Activated CD8-positive, alpha-beta memory T cell treated with anti-CD3 and anti-CD28 coated beads, Interleukin-2, amount 50 U/mL, for 24 hours (primary cell): ENCODE results near the gene TRMT112.
"Not testable (repeated sequence)": the region's sequence is repeated elsewhere in the genome, so short reads cannot be mapped to it uniquely, and the experiment has no call there.

ENCODE experiments used
- DNase-seq: peaks from one replicate; pipeline ENCODE4 v3.0.0-alpha.2; 2020; ENCODE audit errors: extremely low read depth

The TRMT112 gene

DNA sequence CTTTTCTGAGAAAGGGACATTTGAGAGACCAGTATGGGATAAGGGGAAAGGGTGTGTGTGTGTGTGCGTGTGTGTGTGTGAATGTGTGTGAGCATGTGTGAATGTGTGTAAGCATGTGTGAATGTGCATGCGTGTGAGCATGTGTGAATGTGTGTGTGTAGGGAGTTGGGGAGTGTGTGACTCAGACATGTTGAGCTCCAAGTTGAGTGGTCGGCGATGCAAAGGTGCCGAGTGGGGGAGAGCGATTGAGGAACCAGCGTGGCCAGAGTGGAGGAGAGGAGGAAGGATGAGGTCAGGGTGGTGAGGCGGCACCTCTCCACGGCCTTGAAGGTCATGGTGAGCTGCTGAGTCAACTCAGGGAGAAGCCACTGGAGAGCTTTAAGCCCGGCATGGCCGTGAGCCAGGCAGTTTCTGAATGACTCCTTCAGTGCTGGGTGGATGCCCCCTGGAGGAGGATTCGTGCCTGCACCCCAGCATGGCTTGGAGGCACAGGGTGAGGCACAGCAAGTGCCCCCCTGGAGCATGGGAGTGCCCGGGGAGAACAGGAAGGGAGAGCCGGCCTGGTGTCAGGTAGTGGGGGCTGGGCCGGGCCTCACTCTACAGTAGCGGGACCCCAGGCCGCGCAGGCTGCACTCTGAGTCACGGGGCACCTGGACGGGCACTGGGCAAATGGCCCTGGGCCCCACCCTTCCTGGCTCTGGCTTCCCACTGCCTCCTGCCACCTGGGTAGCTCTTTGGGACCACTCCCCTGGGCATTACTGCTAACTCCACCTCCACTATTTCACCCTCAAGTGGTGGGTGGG is 14.4 kb upstream of the TRMT112 start:
- DNase-seq: no peak

DNA sequence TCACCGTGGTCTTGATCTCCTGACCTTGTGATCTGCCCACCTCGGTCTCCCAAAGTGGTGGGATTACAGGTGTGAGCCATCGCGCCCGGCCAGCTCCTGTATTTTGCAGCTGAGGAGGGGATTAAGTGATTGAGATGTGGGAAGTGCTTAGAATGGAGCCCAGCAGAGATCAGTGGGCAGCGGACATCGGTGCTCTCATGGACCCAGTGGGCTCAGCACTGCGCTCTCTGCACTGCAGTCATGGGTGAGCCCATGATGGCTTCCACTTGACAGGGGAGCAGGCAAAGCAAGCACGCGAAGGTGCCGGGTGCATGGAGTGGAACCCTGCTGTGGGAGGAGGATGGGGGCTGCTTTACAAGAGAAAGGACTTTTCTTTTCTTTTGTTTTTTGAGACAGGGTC is 13.5 kb upstream of the TRMT112 start:
- DNase-seq: no peak

DNA sequence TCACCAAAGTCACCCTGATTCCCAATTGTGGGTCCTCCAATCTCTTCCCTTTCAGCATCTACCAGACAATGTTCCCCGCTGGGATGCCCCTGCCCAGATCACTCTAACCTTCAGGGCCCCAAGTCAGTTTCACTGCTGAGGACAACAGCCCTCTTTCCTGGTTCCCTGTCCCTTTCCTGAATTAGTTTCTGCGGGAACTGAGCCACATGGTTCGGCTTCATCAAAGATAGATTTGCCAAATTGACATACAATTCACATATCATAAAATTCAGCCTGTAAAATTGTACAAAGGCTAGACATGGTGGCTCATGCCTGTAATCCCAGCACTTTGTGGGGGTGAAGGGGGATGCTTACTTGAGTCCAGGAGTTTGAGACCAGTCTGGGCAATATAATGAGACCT is 10.6 kb upstream of the TRMT112 start:
- DNase-seq: no peak

DNA sequence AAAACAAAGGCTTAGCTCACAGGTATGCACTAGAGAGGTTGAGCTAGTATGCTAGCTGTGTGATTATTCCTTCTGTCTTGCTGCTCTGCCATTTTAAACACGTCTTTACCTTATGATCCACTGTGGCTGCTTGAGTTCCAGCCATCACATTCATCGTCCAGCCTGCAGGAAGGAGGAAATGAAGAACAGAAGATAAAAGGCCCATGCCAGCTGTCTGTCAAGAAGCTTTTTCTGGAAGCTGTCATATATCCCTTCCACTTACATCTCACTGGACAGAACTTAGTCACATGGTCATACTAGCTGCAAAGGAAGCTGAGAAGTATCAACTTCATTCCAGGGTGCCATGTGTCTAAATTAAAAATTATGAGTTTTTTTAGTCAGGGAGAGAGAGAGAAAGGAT is 10.0 kb upstream of the TRMT112 start:
- no peak for DNase-seq

DNA sequence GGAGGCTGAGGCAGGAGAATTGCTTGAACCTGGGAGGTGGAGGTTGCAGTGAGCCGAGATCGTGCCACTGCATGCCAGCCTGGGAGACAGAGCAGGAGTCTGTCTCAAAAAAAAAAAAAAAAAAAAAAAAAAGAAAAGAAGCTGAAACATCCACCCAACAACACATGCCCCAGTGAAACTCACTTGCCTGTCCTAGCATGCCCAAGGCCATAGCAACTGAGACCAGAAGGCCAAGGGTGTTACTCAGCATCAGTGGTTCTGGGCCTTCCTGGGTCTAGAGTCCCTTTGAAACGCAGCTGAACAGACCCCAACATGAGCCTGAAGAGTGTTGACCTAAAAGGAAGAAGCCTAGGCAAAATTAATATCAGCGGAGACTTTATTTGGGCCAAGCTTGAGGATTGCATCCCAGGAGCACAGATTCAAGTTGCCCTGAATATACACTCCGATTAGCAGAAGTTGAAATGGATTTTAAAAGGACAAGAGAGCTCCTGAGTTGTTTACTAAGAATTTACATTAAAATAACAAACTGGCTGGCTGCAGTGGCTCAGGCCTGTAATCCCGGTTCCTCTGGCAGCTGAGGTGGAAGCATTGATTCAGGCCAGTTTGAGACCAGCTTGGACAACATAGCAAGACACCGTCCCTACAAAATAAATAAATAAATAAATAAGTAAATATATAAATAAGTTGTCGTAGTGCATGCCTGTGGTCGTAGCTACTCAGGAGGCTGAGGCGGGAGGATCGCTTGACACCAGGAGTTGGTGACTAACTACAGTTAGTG is 7.5 kb upstream of the TRMT112 start:
- no peak for DNase-seq

DNA sequence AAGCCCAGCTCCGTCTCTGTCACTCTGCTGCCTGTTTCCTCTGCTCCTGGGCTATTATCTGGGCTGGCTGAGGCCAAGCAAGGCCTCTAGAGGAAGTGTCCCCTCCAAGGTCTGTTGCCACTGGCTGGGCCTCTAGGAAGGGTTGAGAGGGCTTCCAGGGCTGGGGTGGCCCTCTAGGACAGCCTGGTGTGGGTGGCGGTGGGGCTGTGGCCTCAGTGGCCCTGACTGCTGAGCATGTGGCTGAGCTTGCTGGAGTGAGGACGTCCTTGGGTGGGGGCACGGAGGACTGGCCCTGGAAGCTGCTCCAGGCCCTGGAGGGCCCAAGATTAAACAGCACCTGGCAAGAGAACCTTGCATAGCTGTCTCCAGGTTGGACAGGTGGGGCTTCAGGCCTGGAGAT is 6.6 kb upstream of the TRMT112 start:
- not testable (repeated sequence) for DNase-seq

DNA sequence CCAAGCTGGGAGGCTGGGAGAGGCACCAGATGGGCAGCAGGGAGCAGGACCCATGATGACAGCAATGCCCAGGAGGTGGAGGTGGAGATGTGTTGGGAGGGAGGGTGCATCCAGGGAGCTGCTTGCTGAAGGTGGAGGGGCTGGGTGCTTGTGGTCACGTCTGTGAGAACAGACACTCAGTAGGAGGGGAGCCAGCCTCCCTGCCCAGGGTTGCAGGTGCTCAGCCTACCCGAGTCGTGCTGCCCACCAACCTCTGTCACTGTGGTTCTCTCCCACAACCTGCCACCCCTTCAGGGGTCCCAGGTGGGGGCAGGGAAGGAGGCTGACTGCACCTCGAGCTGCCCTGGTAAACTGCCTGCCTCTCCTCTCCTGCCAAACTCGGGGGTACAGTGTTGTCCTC is 6.0 kb upstream of the TRMT112 start:
- no peak for DNase-seq

DNA sequence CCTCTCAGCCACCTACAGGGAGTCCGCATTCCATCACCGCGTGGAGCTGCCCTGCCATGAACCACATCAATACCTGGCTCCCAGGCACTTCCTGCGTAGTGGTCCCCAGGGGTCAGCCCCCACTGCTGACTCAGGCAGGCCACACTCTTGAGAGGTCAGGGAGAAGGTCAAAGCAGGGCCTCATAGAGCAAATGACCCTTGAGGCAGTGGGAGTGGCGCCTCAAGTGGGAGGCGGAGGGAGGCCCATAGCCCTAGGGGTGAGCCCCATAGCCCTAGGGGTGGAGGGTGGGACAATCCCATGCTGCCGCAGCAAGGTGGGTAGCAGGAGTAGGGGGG is 5.5 kb upstream of the TRMT112 start:
- no peak for DNase-seq

DNA sequence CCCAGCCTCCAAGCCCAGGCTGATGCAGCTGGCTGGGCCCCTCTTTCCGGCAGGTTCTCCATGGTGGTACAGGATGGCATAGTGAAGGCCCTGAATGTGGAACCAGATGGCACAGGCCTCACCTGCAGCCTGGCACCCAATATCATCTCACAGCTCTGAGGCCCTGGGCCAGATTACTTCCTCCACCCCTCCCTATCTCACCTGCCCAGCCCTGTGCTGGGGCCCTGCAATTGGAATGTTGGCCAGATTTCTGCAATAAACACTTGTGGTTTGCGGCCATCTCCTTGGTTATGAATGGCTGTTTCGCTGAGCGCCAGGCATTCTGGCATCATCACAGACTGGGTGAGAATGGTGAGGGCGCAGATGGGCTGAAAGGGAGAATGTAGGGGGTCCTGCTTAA is 4.2 kb upstream of the TRMT112 start:
- no peak for DNase-seq

DNA sequence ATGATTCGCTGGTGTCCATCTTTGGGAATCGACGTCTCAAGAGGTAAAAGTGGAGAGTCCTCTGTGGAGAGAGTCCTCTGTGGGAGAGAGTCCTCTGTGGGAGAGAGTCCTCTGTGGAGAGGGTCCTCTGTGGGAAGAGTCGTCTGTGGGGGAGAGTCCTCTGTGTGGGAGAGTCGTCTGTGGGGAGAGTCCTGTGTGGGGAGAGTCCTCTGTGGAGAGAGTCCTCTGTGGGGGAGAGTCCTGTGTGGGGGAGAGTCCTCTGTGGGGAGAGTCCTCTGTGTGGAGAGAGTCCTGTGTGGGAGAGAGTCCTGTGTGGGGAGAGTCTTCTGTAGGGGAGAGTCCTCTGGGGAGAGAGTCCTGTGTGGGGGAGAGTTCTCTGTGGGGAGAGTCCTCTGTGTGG is 3.7 kb upstream of the TRMT112 start:
- DNase-seq: no peak

DNA sequence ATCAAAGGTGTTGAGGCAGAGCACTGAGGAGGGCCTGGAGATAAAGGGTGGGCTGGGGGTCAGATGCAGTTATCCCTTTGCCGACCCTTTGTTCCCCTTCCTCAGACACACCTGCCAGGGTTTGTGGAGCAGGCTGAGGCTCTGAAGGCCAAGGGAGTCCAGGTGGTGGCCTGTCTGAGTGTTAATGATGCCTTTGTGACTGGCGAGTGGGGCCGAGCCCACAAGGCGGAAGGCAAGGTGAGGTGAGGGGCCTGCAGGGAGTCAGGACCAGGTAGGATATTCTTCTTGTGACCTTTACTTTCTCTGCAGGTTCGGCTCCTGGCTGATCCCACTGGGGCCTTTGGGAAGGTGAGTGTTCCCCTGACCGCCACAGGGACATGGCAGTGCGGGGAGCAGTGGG is 3.2 kb upstream of the TRMT112 start:
- no peak for DNase-seq

DNA sequence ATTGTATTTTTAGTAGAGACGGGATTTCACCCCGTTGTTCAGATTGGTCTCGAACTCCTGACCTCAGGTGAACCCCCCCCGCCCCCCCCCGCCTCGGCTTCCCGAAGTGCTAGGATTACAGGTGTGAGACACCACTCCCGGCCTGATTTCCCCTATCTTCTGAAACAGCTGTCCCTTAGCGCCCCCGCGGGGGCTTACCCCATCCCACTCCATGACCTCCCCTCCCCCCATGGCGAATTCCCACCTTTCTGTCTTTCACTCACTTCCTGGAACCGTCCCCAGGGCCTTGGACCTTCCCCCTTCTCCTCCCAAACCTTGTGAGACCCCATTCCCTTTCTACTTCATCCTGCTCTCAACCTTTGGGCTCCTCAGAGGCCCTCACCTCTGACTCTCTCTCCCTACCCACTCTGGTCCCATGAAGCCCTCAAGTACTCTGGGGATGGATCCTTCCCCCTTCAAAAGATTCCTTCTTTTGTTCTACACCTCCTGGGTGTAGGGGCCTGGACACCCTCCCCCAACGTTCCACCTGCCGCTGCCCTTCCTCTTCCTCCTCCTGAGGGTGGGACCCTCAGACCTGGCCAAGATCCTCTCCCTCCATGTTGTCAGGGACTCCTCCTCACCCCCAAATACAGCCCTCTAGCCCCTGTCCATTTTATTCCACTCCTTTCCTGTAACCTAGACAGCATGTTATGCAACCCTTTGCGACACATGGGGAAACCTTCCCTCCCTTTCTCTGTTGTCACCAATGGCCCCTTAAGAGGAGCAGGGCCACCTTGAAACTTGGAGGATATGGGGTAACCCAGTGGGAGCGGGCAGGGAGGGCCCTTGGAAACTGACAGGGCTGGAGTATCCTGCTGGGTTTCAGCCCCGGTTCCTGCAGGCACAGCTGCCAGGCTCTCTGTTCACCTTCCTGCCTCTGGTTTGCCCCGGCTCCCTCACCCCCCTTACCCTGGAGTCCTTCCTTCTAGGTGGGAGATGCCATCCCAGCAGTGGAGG is 1.7 kb upstream of the TRMT112 start:
- no peak for DNase-seq

DNA sequence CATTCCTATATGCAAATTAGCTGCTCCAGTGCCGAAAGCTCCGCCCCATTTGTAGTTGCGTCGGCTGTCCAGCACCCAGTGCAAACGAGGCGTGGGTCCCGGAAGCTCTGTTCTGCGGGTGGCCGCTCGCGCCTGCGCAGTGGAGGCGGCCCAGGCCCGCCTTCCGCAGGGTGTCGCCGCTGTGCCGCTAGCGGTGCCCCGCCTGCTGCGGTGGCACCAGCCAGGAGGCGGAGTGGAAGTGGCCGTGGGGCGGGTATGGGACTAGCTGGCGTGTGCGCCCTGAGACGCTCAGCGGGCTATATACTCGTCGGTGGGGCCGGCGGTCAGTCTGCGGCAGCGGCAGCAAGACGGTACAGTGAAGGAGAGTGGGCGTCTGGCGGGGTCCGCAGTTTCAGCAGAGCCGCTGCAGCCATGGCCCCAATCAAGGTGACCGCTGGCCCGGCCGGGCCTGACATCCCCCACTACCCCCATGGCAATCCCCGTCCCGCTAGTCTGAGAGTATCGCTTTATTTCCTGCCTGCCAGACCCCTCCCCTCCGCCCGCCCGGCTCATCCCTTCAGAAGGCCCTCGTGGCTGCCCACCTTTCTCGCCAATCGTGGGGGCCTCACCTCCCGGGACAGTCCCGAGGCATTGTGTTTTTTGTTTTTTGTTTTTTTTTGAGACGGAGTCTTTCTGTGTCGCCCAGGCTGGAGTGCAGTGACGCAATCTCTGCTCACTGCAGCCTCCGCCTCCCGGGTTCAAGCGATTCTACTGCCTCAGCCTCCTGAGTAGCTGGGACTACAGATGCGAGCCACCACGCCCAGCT is 804 bp upstream of the TRMT112 start, which contains the start of gene PRDX5:
Gene PRDX5 (plus strand): TSS at position 161 of the 805 bp plus-strand sequence. CDS start 95 bp downstream, at position 256.
- peak; percentile 83 for DNase-seq

DNA sequence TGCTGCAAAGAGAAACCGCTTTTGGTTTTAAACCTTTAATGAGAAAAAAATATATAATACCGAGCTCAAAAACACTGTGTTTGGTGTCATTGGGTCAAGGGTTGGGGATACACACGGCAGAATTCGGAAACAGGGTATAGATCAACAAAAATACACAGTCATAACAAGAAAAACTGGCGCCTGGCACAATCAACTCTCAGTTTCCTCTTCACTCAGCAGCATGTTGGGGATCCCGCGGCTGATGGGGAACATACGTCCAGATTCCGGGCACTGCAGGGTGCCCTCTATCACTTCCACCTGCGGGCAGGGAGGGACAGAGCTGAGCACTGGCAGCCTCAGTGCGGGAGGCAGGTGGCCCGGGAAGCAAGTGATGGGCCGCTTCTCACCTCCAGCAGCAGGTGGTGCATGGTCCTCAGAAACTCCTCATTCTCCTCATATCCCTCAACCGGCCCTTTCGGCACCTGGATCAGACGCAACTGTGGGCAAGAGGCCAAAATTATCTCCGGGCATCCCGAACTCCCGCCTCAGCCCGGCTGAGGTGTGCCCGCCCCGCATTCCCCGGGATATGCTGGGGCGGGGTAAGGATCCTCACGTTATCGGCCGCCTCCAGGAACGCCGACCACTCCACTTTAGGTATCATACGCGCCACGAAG is 561 bp downstream of the TRMT112 start:
- DNase-seq: no peak

DNA sequence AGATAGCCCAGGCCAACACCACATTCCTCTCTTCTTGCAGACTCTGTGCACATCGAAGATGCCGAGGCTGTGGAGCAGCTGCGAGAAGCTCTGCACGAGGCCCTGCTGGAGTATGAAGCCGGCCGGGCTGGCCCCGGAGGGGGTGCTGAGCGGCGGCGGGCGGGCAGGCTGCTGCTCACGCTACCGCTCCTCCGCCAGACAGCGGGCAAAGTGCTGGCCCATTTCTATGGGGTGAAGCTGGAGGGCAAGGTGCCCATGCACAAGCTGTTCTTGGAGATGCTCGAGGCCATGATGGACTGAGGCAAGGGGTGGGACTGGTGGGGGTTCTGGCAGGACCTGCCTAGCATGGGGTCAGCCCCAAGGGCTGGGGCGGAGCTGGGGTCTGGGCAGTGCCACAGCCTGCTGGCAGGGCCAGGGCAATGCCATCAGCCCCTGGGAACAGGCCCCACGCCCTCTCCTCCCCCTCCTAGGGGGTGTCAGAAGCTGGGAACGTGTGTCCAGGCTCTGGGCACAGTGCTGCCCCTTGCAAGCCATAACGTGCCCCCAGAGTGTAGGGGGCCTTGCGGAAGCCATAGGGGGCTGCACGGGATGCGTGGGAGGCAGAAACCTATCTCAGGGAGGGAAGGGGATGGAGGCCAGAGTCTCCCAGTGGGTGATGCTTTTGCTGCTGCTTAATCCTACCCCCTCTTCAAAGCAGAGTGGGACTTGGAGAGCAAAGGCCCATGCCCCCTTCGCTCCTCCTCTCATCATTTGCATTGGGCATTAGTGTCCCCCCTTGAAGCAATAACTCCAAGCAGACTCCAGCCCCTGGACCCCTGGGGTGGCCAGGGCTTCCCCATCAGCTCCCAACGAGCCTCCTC is 1.5 kb downstream of the TRMT112 start:
- not testable (repeated sequence) for DNase-seq

DNA sequence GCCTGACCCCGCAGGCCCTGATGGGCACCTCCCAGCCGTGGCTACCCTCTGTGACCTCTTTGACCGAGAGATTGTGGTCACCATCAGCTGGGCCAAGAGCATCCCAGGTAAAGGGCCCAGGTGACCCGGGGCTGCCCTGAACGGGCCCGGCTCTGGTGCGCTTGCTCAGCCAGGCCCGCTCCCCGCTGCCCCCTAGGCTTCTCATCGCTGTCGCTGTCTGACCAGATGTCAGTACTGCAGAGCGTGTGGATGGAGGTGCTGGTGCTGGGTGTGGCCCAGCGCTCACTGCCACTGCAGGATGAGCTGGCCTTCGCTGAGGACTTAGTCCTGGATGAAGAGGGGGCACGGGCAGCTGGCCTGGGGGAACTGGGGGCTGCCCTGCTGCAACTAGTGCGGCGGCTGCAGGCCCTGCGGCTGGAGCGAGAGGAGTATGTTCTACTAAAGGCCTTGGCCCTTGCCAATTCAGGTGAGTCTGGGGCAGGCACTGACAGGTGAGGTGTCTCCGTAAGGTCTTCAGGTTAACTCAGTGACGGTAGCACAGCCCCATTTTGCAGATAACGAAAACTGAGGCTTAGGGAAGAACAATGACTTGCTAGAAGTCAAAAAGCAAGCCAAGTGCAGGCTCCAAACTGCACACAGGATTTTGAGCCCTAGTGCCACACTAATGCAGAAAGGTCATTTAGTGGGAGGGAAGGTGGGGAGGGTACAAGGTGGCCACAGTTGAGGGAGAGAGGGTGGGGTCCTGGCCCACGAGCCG is 2.4 kb downstream of the TRMT112 start:
- DNase-seq: no peak

DNA sequence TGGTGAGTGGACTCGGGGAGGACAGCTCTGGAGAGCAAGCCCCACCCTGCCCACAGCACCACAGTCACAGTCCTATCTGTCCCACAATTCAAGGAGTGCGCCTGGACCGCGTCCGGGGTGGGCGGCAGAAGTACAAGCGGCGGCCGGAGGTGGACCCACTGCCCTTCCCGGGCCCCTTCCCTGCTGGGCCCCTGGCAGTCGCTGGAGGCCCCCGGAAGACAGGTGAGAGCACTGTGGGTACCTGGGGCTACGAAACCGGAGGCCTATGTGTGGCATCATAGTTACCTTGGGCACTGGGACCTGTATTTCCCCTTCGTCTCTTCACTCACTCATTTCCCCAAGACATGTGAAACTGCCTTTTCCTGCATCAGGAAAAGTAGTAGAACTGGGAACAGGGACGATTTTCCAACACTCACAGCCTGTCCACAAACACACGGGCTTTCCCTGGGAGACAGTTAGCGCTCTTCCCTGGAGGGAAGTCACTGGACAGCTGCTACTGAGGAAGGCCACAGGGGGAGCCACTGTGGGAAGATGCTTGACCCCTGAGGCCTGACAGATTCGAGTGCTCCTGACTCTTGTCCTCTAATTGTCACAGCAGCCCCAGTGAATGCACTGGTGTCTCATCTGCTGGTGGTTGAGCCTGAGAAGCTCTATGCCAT is 3.1 kb downstream of the TRMT112 start:
- no peak for DNase-seq

DNA sequence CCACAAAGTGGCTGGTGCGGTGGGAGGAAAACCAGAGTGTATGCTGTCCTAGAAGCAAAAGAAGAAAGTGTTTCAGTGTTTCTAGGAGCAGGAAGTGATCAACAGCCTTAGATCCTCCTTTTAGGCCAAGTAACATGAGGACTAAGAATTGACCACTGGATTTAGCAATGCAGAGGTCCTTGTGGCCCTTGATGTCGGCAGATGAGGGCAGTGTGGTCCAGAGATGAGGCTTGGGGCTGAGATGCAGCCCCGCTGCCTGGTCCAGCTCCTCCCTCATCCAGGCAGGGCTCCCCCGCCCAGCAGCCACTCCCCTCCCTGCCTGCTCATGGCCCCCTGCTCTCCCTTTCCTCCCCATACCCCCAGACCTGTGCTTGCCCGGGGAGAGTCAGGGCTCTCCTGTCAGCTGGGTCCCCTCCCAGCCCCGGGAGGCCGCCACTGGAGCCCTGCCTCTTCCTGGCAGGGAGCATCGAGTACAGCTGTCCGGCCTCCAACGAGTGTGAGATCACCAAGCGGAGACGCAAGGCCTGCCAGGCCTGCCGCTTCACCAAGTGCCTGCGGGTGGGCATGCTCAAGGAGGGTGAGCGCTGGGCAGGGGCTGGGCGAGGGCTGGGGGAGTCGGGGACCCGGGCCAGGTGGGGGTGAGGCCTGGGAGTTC is 3.7 kb downstream of the TRMT112 start:
- DNase-seq: no peak
